Nucleus accumbens (tissue), 56 donors: ENCODE data around the gene CRYBB3.
"Not testable (repeated sequence)": the region's sequence is repeated elsewhere in the genome, so short reads cannot be mapped to it uniquely, and the experiment has no call there.

ENCODE experiments used
- DNase-seq, 56 donors: peaks; one replicate each; lab custom pipeline; 2025; lab: John Stamatoyannopoulos, UW

The CRYBB3 gene

DNA sequence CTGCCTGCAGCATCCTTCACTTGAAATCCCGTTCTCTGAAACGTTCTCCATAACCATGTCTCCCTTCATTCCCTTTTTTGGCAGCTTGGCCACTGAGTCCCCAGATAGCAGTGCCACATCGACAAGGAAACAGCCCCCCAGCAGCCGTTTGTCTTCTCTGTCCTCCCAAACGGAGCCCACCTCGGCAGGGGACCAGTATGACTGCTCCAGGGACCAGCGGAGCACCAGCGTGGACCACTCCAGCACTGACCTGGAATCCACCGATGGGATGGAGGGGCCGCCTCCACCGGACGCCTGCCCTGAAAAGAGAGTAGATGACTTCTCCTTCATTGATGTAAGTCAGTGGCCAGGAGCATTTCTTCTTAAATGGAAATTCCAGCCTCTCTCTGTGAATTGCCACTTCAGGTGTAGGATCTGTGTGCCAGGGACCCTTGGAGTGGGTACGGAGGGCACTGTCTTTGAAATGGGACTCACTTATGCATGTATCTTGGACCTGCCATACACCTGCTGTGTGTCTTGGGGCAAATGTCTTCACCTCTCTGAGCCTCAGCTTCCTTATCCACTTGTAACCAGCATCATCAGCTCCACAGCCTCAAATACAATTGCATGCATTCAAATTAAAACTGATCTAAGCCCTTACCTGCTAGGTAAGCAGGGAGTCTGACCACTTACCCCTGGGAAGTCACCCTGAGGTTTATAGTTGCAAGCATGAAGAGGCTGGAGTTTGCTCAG is 25.3 kb upstream of the CRYBB3 start:
- DNase-seq = no peak

DNA sequence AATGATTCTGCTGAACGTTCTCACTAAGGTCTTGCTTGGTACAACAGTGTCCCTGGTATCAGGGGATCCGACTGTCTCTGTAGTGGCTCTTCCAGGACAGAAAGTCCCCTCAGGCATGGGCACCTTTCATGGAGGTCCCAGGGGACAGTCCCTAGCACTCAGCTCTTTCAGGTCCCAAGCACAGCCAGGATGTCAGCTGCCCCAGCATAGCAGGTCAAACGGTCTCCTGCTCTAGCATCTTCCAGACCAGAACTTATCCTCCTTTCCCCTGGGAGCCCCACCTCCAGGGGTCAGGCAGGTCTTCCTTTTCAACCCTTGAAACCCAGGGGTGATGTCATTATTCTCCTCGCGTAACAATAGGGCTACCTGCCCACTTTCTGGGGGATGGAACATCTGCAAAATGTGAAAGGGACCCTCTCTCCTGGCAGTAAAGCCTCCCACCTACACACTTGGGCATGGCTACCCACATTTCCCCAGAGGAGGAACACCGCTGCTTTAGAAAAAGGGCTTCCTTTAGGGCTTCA is 24.7 kb upstream of the CRYBB3 start:
- DNase-seq = no peak

DNA sequence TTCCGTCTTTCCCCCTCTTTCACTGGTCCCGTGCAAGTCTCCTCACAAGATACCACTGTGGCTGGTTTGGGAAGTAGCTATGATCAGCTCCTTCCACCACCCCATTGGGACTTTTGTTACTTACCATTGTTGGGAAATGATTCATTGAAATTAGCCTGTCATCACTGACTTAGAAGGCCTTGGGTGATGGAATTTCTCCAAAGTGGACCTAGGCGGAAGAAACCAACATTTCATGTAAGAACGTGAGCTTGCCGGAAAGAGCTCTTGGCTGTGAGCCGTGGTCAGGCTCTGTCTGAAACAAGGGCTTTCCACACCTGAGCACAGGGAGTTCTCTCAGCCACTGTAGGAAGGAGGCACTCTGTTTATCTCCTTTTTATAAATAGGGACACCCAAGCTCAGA is 23.5 kb upstream of the CRYBB3 start:
- no peak for DNase-seq

DNA sequence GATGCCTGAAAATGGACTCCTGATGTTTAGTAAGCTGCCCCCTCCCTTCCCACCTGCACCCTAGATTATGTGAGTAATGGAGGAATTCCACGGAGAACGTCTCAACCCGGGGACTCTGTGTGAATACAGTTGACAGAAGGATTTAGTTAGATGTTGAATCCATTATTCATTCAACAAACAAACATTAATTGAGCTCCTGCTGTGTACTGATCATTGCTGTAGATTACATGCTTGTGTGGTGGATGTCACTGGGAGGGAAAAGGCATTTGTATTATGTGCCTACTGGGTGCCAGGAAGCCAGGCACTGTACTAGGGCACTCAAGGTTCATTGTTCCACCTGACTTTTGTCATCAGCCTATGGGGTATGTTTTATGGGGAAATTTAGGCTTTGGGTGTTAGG is 22.9 kb upstream of the CRYBB3 start:
- DNase-seq = no peak

DNA sequence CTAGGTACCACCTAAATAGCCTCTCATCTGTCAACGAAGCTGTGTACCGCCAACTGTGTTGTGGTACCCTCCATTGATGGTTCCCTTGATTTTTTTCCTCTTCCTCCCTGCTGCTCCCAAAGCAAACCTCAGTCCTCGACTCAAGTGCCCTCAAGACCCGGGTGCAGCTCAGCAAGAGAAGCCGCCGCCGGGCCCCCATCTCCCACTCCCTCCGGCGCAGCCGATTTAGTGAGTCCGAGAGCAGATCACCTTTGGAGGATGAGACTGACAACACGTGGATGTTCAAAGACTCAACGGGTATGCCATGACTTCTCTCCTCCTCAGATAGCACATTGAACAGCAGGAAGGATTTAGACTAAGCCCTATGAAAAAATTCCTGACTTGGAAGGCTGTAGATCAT is 22.4 kb upstream of the CRYBB3 start:
- DNase-seq = no peak

DNA sequence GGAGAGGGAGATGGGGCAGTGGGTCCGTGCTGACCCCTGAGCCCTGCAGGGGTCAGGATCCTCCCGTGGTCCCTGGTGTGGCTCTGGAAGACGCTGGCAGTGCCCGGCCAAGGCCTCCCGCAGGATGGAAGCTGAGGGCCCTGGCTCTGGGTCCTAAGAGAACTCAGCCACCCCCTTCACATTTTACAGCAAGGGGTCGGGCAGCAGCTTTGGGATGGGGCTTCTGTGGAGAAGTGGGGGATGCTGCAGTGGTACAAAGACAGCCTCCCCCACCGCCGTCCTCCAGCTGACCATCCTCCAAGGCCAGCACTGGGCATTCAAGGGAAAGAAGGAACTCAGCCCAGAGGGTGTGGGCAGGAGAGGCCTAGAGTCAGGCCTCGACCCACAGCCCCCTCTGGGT is 21.8 kb upstream of the CRYBB3 start:
- no peak for DNase-seq

DNA sequence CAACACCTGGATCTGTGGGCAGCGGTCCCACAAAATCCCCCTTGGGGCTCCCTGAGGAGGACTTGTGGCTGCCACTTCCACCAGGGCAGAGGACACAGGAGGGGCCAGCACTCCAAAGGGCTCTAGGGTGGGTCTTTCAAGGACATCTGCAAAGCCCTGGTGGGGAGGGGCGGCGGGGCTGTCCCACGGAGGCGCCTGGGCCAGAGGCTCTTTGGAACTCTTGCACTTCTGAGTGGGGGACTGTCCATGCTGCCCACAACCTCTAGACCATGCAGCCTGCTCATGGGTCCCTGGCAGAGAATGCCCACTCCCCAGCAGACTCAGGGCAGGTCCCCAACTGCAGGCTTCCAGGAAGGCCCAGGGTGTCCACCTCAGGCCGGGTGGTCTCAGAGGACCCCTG is 21.3 kb upstream of the CRYBB3 start:
- DNase-seq = not testable (repeated sequence)

DNA sequence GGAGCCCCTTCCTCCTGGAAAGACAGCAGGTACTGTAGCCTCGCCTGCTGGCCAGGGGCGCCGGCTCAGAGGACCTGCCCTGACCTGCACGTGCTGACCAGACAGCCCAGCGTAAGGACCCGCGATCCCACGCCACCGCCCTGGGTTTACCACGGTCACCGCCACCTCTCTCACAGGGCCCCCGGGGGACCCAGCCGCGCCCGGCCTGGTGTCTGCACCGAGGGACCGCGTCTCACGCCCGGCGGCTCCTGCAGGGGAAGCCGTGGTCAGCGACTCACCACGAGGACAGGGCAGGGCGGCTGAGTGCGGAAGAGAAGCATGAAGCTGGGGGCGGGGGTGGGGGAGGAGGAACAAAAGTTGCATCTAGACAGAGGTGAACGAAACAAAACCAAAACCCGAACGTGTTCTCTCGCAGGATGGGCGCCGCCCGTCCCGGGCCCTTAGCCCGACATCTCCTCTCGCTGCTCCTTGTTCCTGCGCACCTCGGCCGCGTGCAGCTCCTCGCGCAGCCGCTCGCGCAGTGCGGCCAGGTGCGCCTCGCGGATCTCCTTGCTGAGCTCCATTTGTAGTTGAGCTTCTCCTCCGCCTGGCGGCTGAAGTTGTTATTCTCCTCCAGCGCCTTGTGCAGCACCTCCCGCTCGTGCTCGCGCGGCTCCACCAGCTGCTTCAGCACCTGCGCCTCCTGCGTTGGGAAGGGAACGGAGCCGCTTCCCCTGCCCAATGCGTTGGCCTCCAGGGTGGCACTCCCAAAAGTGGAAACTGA is 20.6 kb upstream of the CRYBB3 start:
- DNase-seq = not testable (repeated sequence)

DNA sequence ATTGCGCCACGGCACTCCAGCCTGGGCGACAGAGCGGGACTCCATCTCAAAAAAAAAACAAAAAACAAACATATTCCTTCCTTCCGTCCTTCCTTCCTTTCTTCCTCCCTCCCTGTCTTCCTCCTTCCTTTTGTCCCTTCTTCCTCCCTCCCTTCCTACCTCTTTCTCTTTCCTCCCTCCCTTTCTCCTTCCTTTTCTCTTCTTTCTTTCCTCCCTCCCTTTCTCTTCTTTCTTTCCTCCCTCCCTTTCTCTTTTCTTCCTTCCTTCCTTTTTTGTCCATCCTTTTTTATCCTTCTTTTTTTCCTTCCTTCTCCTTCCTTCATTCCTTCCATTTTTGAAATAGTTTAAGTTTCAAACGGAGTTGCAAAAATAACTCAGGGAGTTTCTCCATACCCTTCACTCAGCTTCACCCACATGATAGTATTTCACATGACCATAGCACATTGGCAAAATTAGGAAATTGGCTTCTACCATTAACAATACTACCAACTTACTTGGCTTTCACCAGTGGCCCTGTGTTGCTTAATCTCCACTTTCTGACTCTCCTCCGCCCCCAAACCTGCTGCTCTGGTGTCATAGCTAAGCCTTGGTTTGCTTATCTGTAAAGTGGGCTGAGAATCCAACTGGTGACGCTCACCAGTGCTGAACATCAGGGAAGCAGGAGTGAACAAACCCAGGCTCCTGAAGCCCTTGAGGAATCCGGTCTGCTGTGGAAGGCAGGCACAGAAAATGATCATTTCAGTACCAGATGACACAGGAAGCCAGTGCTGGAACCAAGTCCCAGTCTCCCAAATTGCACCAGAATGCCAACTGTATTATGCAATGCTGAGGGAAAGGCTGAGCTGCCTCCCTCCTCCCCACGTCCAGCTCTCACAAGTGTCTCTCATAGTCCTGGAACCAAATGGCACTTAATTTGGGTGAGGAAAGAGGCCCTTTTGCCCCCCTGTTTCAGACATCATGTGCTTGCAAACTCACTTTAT is 17.2 kb upstream of the CRYBB3 start:
- no peak for DNase-seq

DNA sequence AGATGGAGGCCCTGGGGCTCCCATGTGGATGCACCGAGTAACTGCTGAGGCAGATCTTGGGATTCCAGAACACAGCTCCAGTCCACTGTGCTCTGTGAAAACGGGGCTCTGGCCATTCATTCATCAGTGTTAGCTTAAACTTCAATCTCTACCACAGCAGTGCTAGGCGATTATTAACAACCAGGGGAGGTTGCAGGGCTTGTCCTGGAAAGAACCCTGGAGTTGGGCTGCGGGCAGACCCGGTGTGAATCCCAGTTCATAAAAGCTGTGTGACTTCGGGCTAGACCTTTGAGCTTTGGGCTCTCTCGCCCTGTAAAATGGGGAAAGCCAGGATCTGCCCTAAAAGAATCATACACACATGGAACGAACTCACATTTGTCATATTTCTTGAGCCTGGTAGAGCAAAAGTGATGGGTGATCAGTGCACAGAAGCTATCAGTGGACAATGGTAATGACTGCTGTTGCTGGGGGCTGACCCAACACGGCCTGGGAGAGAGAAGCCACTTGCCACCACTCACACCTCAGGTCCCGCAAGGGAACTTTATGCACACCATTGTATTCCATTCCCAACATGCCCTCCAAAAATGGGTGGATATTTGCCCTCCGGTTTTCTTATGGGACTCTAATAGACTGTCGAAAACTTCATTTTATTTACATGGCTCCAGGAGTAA is 15.6 kb upstream of the CRYBB3 start:
- no peak for DNase-seq

DNA sequence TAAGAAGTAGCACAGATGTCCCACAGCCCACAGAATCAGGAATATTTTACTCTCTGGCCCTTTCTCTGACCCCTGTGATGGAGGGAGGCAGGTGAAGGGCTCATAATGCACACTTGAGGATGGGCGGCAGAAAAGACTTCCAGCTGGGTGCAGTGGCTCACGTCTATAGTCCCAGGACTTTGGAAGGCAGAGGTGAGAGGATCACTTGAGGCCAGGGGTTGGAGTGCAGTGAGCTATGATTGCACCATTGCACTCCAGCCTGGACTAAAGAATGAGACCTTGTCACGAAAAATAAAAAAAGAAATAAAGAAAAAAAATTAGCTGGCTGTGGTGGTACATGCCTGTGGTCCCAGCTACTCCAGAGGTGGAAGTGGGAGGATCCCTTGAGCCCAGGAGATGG is 13.5 kb upstream of the CRYBB3 start:
- DNase-seq = no peak

DNA sequence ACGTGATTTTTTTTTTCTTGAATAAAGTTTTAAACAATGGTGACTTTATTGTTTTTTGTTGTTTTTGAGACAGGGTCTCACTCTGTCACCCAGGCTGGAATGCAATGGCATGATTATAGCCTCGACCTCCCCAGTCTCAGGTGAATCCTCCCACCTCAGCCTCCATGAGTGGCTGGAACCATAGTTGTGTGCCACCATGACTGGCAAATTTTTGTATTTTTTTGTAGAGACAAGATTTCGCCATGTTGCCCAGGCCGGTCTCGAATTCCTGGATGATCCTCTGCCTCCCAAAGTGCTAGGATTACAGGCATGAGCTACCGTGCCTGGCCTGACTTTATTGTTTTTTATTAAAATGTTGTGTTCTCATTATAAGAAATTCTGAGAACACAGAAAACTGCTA is 12.2 kb upstream of the CRYBB3 start:
- DNase-seq = no peak

DNA sequence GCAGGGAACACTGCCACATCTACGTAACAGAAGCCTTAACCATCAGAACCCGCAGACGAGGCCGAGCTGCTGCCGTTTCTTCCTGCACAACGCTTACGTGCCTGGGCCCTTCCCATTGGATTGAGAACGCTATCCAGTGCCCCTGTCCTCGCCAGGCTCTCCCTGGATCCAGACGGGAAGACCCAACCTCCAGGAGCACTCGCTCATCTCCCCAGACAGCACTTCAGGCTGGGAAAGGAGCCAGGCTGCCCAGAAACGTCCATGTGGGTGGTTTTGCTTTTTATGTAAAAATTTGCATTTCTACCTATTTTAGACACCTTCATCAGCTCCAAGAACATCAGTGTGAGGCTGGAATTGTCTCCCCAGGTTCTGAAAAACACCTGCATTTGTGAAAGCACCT is 7.3 kb upstream of the CRYBB3 start:
- no peak for DNase-seq

DNA sequence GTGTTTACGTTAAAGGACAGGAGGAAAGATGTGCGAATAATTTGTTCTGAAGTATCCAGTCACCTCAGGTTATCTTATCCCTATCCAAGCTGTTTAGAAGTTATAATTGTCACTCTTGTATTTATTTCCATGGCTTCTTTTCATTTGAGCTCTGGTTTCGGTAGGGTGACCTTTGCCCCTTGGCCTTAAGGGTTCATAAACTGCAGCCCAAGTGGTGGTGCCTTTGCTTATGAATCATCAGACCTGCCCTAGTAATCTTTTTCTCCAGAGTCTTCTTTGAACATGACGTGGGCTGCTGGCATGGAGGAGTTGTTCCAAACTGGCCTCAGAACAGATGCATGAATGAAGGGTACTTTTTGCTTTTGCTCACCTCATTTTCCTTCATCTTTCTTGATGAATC is 6.5 kb upstream of the CRYBB3 start:
- DNase-seq = no peak

DNA sequence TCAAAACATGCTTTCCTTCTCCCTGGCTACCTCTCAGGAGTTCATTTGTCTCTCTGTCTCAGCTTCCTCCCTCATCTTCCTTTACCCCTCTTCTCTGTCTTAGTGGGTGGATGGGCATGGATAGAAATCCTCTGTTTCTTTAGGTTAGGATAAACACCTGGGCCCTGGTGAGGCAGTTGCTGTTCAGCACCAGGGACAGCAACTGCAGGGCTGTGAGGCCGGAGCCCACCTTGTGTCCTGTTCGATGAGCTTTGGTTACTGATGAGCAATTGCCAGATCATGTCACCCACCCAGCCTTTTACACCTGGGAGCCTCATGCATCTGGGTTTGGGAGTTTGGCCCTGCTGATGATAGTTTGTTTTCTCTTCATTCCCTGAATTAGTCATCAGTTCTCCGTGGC is 6.1 kb upstream of the CRYBB3 start:
- no peak for DNase-seq

DNA sequence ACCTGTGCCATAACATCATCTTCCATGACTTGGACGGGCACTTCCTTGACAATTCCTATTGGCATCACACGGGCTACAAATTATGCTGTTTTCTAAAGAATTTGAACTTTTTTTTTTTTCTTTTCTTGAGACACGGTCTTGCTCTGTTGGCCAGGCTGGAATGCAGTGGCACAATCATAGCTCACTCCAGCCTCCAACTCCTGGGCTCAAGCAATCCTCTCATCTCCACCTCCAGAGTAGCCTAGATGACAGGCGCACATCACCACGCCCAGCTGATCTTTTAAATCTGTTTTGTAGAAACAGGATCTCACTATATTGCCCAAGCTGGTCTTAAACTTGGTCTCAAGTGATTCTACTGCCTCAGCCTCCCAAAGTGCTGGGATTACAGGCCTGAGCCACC is 3.3 kb upstream of the CRYBB3 start:
- DNase-seq = no peak

DNA sequence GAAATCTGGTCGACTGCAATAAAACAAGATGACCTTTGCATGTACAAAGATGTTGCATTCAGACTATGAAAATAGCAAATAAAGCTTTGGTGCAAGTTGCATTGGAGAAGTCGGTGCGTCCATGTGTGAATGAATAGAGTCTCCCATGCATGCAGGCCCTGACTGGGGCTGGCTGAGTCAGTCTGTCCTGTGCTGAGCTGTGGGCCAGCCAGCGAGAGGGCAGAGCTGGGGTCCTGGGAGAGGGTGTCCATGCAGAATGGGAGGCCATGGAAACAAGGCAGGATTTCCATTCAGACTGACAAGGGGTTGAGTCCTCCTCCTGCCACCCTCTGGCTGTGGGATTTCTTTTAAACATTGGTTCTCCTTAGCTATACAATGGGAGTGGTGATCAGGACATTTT is 2.3 kb upstream of the CRYBB3 start:
- peak in 1 of 56 donors; percentile 7 for DNase-seq

DNA sequence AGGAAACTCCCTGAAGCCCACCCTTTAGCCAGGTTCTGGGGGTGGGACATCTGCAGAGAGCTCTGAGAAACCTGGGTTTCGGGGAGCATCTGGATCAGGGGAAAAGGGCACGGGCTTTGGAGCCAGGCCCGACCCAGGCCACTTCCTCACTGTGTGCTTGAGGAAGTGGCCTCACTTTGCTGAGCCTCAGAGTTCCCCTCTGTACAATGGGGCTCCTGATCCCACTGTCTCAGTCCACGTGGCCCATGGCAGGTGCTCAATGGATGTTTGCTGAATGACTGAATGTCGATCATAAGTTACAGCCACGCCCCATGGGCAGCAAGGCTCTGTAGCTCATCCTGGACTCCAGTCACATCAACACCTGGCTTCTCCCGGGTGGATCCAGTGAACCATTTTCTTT is 1.3 kb downstream of the CRYBB3 start:
- DNase-seq = no peak

DNA sequence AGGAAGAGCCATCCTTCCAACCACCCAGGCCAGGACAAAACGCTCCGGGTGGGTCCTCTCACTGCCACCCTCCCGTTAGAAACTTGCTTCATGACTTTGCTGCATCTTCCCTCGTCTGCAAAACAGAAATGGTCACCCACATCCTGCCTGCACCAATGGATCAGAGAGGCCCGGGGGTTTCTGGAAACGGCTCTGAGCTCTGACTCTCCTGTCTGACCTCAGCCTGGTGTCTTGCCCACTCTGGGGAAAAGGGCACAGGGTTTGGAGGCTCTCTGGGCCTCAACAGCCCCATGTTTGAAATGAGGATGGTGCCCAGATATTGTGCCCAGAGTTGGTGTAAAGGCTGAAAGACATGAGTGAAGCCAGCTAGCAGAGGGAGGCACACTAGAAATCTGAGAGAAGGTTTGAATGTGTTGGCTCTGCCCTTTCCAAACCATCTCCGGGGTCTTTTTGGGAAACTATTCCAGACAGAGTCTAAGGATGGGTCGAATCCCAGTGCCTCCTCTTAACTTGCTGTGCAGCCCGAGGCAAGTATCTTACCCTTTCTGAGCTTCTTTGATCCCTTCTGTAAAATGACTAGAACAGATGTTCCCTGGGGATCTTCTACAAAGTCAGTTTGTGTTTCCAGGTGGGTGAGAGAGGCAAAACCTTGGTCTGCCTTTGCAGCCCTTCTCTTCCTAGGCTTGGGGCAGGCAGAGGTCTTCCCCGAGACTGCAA is 2.1 kb downstream of the CRYBB3 start:
- DNase-seq = no peak
